Sigmoid colon (tissue), 4 donors: ENCODE measurements around the gene ZSWIM2.

Source experiments
- CTCF ChIP-seq, 4 experiments: fragments of 450-650 bp in 3 of 4; fragments of 200-600 bp in 1 of 4; IDR thresholded peaks; one replicate each; pipeline ENCODE4 v1.5.1; 2016 to 2019; ENCODE audit warnings: antibody characterized with exemption in 4 of 4, mild to moderate bottlenecking in 3 of 4, moderate library complexity in 2 of 4
- EP300 ChIP-seq, 4 donors: sonication (generic); formaldehyde crosslinking; IDR thresholded peaks; one replicate each; pipeline ENCODE4 v1.6.1; 2017; ENCODE audit warnings: antibody characterized with exemption in 4 of 4

- TF ChIP-seq CTCF (IDR thresholded peaks at IDR 0.05) (no peak), EP300 (IDR thresholded peaks at IDR 0.05) (no peak)
These were observed 13.3 kb downstream of the ZSWIM2 start for GRCh38 chr2:186835628-186836027.
